Tibial nerve (tissue), 4 donors: ENCODE measurements around the gene BUB1.
"Not testable (repeated sequence)": the region's sequence is repeated elsewhere in the genome, so short reads cannot be mapped to it uniquely, and the experiment has no call there.

Experiments used
- EP300 ChIP-seq, 2 donors: sonication (generic); formaldehyde crosslinking; IDR thresholded peaks; one replicate each; pipeline ENCODE4 v1.6.1; 2017; ENCODE audit warnings: antibody characterized with exemption in 2 of 2, mild to moderate bottlenecking in 1 of 2
- POLR2A ChIP-seq, 2 donors: fragments of 450-650 bp; IDR thresholded peaks; one replicate each; pipeline ENCODE4 v1.6.1; 2017; ENCODE audit warnings: antibody characterized with exemption in 2 of 2, mild to moderate bottlenecking in 2 of 2, moderate library complexity in 2 of 2
- TF ChIP-seq, protein P1 (sequence below), 5 experiments: fragments of 200-600 bp in 3 of 5; fragments of 450-650 bp in 2 of 5; sonication (generic) in 3 of 5; IDR thresholded peaks; one replicate each; pipeline ENCODE4 v1.5.1; 2016 to 2019; ENCODE audit warnings: antibody characterized with exemption in 5 of 5, mild to moderate bottlenecking in 3 of 5, moderate library complexity in 2 of 5

GRCh38 chr2:110619326-110619939 lies 58.4 kb downstream of the BUB1 start:
- TF ChIP-seq POLR2A, EP300 (IDR thresholded peaks at IDR 0.05): not testable (repeated sequence)
- TF ChIP-seq, protein P1, sequence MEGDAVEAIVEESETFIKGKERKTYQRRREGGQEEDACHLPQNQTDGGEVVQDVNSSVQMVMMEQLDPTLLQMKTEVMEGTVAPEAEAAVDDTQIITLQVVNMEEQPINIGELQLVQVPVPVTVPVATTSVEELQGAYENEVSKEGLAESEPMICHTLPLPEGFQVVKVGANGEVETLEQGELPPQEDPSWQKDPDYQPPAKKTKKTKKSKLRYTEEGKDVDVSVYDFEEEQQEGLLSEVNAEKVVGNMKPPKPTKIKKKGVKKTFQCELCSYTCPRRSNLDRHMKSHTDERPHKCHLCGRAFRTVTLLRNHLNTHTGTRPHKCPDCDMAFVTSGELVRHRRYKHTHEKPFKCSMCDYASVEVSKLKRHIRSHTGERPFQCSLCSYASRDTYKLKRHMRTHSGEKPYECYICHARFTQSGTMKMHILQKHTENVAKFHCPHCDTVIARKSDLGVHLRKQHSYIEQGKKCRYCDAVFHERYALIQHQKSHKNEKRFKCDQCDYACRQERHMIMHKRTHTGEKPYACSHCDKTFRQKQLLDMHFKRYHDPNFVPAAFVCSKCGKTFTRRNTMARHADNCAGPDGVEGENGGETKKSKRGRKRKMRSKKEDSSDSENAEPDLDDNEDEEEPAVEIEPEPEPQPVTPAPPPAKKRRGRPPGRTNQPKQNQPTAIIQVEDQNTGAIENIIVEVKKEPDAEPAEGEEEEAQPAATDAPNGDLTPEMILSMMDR (IDR thresholded peaks at IDR 0.05) = not testable (repeated sequence)
